K562 (cell line): ENCODE results near the gene EEF1B2. TPM values are rescaled to one million over a fixed set of nuclear protein-coding genes. Genes with fewer than 3 reads are reported as not detected.

ENCODE experiments used
- ATAC-seq: fragments of 200-7000 bp; cut with Tn5 transposase; 3 replicates; pipeline ENCODE4 v1.9.1; 2020; ENCODE audit warnings: moderate library complexity
- BruUV-seq: library from RNA; stranded (reverse); fragments of 400-500 nt; replicated peaks from 2 replicates; lab custom pipeline; 2021; lab: Mats Ljungman, UMichigan
- CTCF ChIA-PET: fragments of 300-600 bp; formaldehyde crosslinking; extraction: SDS; loops from one replicate; lab custom pipeline; 2021; ENCODE audit warnings: low intra/inter-chr PET ratio; lab: Yijun Ruan, JAX
- POLR2A ChIA-PET: fragments of 300-600, 350-650 bp; sonication (Branson Sonifier 250); formaldehyde crosslinking; extraction: SDS; loops from one replicate; lab custom pipeline; 2021; ENCODE audit warnings: antibody characterized with exemption, inconsistent platforms; lab: Yijun Ruan, JAX
- DNase-seq, 4 experiments: peaks; one replicate each; pipeline versions ENCODE4 v3.0.0 to v3.0.0-alpha.2; 2011 to 2018; ENCODE audit warnings: low spot score in 3 of 4, mixed read lengths in 3 of 4; ENCODE audit errors: extremely low read depth in 1 of 4
- FAIRE-seq: peaks from 2 replicates; lab custom pipeline; 2011; peaks lifted over from hg19 to GRCh38; lab: Jason Lieb, UNC
- H2AFZ ChIP-seq: 2 replicates; pipeline ENCODE4 v1.6.0; 2011; ENCODE audit warnings: low read depth, low read length, control low read depth, inconsistent platforms
- H3K27ac ChIP-seq: fragments of 200-600 bp; 3 replicates; pipeline ENCODE4 v1.8.0; 2011; ENCODE audit warnings: low read depth, mild to moderate bottlenecking, control low read depth, inconsistent platforms, low read length, moderate library complexity, mixed read lengths; ENCODE audit errors: extremely low read depth
- H3K27me3 ChIP-seq, 2 experiments: fragments of 300-600 bp in 1 of 2; 2 replicates in 1 of 2; 3 replicates in 1 of 2; pipeline versions ENCODE4 v1.6.0 to v1.8.0; 2011; ENCODE audit warnings: inconsistent platforms in 2 of 2, low read length in 2 of 2, mild to moderate bottlenecking in 1 of 2, mixed read lengths in 1 of 2, moderate library complexity in 1 of 2; ENCODE audit not compliant: control insufficient read depth in 2 of 2, insufficient read depth in 2 of 2
- H3K36me3 ChIP-seq: fragments of 300-600 bp; 3 replicates; pipeline ENCODE4 v1.8.0; 2011; ENCODE audit warnings: mild to moderate bottlenecking, low read length, inconsistent platforms; ENCODE audit not compliant: control insufficient read depth, insufficient read depth
- H3K4me1 ChIP-seq, 2 experiments: fragments of 200-600 bp in 1 of 2; replicated peaks in 1 of 2; 2 replicates in 1 of 2; 3 replicates in 1 of 2; pipeline versions ENCODE4 v1.5.1 to v1.8.0; 2011; ENCODE audit warnings: inconsistent platforms in 2 of 2, low read length in 2 of 2, mild to moderate bottlenecking in 1 of 2, mixed read lengths in 1 of 2, moderate library complexity in 1 of 2; ENCODE audit not compliant: control insufficient read depth in 2 of 2, insufficient read depth in 2 of 2
- H3K4me2 ChIP-seq: 2 replicates; pipeline ENCODE4 v1.6.1; 2011; ENCODE audit warnings: low read length, control low read depth, inconsistent platforms, mixed read lengths; ENCODE audit not compliant: insufficient read depth
- H3K4me3 ChIP-seq: fragments of 200-600 bp; sonication (generic), shearing (Covaris generic); 2 replicates; pipeline ENCODE4 v1.5.1; 2016; ENCODE audit warnings: control low read depth, inconsistent platforms
- H3K79me2 ChIP-seq: fragments of 200-600 bp; 3 replicates; pipeline ENCODE4 v1.8.0; 2011; ENCODE audit warnings: low read length, inconsistent platforms; ENCODE audit not compliant: control insufficient read depth, insufficient read depth
- H3K9ac ChIP-seq, 2 experiments: 2 replicates each; pipeline versions ENCODE4 v1.6.0 to v1.6.1; 2011; ENCODE audit warnings: low read depth in 2 of 2, low read length in 2 of 2, control low read depth in 1 of 2, inconsistent platforms in 1 of 2, mild to moderate bottlenecking in 1 of 2, mixed read lengths in 1 of 2; ENCODE audit not compliant: insufficient read depth in 1 of 2
- H3K9me1 ChIP-seq: one replicate; pipeline ENCODE4 v1.6.0; 2011; ENCODE audit warnings: inconsistent platforms, mild to moderate bottlenecking, low read length, moderate library complexity; ENCODE audit not compliant: control insufficient read depth, insufficient read depth
- H3K9me3 ChIP-seq: replicated peaks from 2 replicates; pipeline ENCODE4 v1.5.1; 2011; ENCODE audit warnings: low read depth, low read length, inconsistent platforms; ENCODE audit not compliant: control insufficient read depth, insufficient read depth
- H4K20me1 ChIP-seq: replicated peaks from 2 replicates; pipeline ENCODE4 v1.6.1; 2011; ENCODE audit warnings: low read length, inconsistent platforms, mixed read lengths; ENCODE audit not compliant: control insufficient read depth, insufficient read depth
- ATF7 ChIP-seq: fragments of 450-650 bp; IDR thresholded peaks from 2 replicates; pipeline ENCODE4 v1.7.1; 2014; ENCODE audit warnings: mild to moderate bottlenecking, moderate library complexity
- DMBX1 ChIP-seq: fragments of 250-450 bp; sonication (Bioruptor Pico); IDR thresholded peaks from 2 replicates; pipeline ENCODE4 v1.8.0; 2022; ENCODE audit warnings: inconsistent platforms, mild to moderate bottlenecking, moderate library complexity, borderline replicate concordance
- LARP7 ChIP-seq: fragments of 450-650 bp; IDR thresholded peaks from 2 replicates; pipeline ENCODE4 v1.6.1; 2016
- MTA2 ChIP-seq: fragments of 450-650 bp; IDR thresholded peaks from 2 replicates; pipeline ENCODE4 v1.6.1; 2016; ENCODE audit warnings: low read depth
- NBN ChIP-seq: fragments of 450-650 bp; IDR thresholded peaks from 2 replicates; pipeline ENCODE4 v1.6.1; 2016; ENCODE audit warnings: low read depth, mild to moderate bottlenecking
- NCOA2 ChIP-seq, 2 experiments: fragments of 450-650 bp; IDR thresholded peaks; 2 replicates each; pipeline ENCODE4 v1.6.1; 2018; ENCODE audit warnings: mild to moderate bottlenecking in 2 of 2, moderate library complexity in 1 of 2; ENCODE audit not compliant: partially characterized antibody in 2 of 2
- PCBP1 ChIP-seq: fragments of 200-400 bp; formaldehyde crosslinking; IDR thresholded peaks from 2 replicates; pipeline ENCODE4 v1.6.1; 2018; ENCODE audit warnings: mild to moderate bottlenecking, low read depth, low read length; ENCODE audit not compliant: poor library complexity, severe bottlenecking
- RAD21 ChIP-seq, 2 experiments: fragments of 250-450 bp in 1 of 2; fragments of 450-650 bp in 1 of 2; sonication (Bioruptor Pico) in 1 of 2; formaldehyde crosslinking in 1 of 2; IDR thresholded peaks in 1 of 2; conservative IDR thresholded peaks in 1 of 2; 2 replicates each; pipeline versions ENCODE4 v1.4.0 to v1.8.0; 2020 to 2022; ENCODE audit warnings: mild to moderate bottlenecking in 2 of 2, moderate library complexity in 1 of 2
- RNF2 ChIP-seq: sonication (generic); IDR thresholded peaks from 2 replicates; pipeline ENCODE4 v1.6.1; 2016
- U2AF1 ChIP-seq: fragments of 200-400 bp; formaldehyde crosslinking; optimal IDR thresholded peaks from 2 replicates; pipeline ENCODE3; 2017; ENCODE audit warnings: mild to moderate bottlenecking, low read depth, low read length, moderate library complexity
- ZC3H11A ChIP-seq: IDR thresholded peaks from 2 replicates; pipeline ENCODE4 v1.6.1; 2012; ENCODE audit warnings: low read depth, low read length, improper control_type of control experiment
- ZNF146 ChIP-seq: IDR thresholded peaks from one replicate; pipeline ENCODE4 v1.6.1; 2018; ENCODE audit warnings: missing compliant biosample characterization; ENCODE audit not compliant: unreplicated experiment
- ZNF311 ChIP-seq: fragments of 250-450 bp; sonication (Bioruptor Pico); IDR thresholded peaks from 2 replicates; pipeline ENCODE4 v1.4.0; 2020; ENCODE audit warnings: mild to moderate bottlenecking, moderate library complexity
- ZNF436 ChIP-seq: fragments of 250-450, 450-650 bp; sonication (Bioruptor Pico); formaldehyde crosslinking; IDR thresholded peaks from 2 replicates; pipeline ENCODE4 v1.7.0; 2020; ENCODE audit warnings: mild to moderate bottlenecking
- ZNF780A ChIP-seq: fragments of 250-450 bp; sonication (Bioruptor Pico); IDR thresholded peaks from 2 replicates; pipeline ENCODE4 v1.5.0; 2021; ENCODE audit warnings: mild to moderate bottlenecking
- WGBS: fragments of 100-300 bp; shearing (Covaris generic); methylation state at CpG from one replicate; pipeline ENCODE4 v1.1.6; 2016; ENCODE audit warnings: low coverage, mixed read lengths; ENCODE audit not compliant: insufficient coverage; ENCODE audit errors: missing lambda C conversion rate; 5-methylcytosine and 5-hydroxymethylcytosine counted together
- in situ Hi-C: fragments of 300-500 bp; cut with MboI; formaldehyde crosslinking; loops from 4 replicates; pipeline ENCODE4 v1.15.0; 2018; ENCODE audit warnings: inconsistent platforms, mixed read lengths
- intact Hi-C: fragments of 100-400 bp; cut with micrococcal nuclease; formaldehyde crosslinking; loops from 2 replicates; pipeline ENCODE4 v1.14.2; 2022
- polyA plus RNA-seq, 8 experiments: library from polyadenylated mRNA; depleted of rRNA in 4 of 8; stranded (reverse) in 5 of 8; unstranded in 3 of 8; fragments of >200 nt; fragmentation: Nextera tagmentation in 2 of 8; fragmentation: Illumina TruSeq in 1 of 8; extraction: Ambion mirVana in 2 of 8; extraction: Trizol in 1 of 8; gene quantifications; 2 replicates each; pipeline versions ENCODE4 v1.2.1 to v1.2.3, GENCODE V29; 2011 to 2014; ENCODE audit warnings: inconsistent platforms in 1 of 8, missing spikeins in 1 of 8
- total RNA-seq, 7 experiments: library from RNA; depleted of rRNA in 6 of 7; stranded (reverse); fragments of >200 nt in 6 of 7; fragmentation: Illumina TruSeq in 2 of 7; extraction: Trizol in 2 of 7; gene quantifications; 2 replicates each; pipeline versions ENCODE4 v1.2.1 to v1.2.3, GENCODE V29; 2011 to 2021; ENCODE audit warnings: low replicate concordance in 1 of 7
- TF ChIP-seq, protein P1 (sequence below): sonication (generic); formaldehyde crosslinking; IDR thresholded peaks from 2 replicates; pipeline ENCODE4 v1.4.0; 2020; ENCODE audit warnings: mild to moderate bottlenecking, missing genetic modification reagents
- TF ChIP-seq, protein P2 (sequence below): fragments of 250-450 bp; sonication (Bioruptor Pico); IDR thresholded peaks from 2 replicates; pipeline ENCODE4 v1.8.0; 2022; ENCODE audit warnings: inconsistent platforms, mild to moderate bottlenecking, moderate library complexity, borderline replicate concordance
- TF ChIP-seq, protein P3 (sequence below): fragments of 450-650 bp; IDR thresholded peaks from 2 replicates; pipeline ENCODE4 v1.7.0; 2016; ENCODE audit warnings: borderline replicate concordance

Gene EEF1B2
- total and polyA plus RNA-seq, 9 of the 15 experiments (the other 6 are each of a cell fraction or from before 2014, with no cell fraction given): 522 to 1,148 (median 893) TPM

GRCh38 chr2:206150631-206151030 is 9.1 kb upstream of the EEF1B2 start (continued):
- TF ChIP-seq, protein P1, sequence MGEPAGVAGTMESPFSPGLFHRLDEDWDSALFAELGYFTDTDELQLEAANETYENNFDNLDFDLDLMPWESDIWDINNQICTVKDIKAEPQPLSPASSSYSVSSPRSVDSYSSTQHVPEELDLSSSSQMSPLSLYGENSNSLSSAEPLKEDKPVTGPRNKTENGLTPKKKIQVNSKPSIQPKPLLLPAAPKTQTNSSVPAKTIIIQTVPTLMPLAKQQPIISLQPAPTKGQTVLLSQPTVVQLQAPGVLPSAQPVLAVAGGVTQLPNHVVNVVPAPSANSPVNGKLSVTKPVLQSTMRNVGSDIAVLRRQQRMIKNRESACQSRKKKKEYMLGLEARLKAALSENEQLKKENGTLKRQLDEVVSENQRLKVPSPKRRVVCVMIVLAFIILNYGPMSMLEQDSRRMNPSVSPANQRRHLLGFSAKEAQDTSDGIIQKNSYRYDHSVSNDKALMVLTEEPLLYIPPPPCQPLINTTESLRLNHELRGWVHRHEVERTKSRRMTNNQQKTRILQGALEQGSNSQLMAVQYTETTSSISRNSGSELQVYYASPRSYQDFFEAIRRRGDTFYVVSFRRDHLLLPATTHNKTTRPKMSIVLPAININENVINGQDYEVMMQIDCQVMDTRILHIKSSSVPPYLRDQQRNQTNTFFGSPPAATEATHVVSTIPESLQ (CRISPR knock-in tag): no peak
- TF ChIP-seq DMBX1 (CRISPR knock-in tag) (no peak), RNF2 (no peak), ATF7 (no peak), NBN (no peak), ZC3H11A (no peak)
- TF ChIP-seq, protein P2, sequence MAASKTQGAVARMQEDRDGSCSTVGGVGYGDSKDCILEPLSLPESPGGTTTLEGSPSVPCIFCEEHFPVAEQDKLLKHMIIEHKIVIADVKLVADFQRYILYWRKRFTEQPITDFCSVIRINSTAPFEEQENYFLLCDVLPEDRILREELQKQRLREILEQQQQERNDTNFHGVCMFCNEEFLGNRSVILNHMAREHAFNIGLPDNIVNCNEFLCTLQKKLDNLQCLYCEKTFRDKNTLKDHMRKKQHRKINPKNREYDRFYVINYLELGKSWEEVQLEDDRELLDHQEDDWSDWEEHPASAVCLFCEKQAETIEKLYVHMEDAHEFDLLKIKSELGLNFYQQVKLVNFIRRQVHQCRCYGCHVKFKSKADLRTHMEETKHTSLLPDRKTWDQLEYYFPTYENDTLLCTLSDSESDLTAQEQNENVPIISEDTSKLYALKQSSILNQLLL (CRISPR knock-in tag): no peak
- TF ChIP-seq, all 486 proteins: peak for 0

GRCh38 chr2:206154197-206154596 is 5.5 kb upstream of the EEF1B2 start:
- no peaks in the 10 kb centered on the region for H3K9me3 ChIP-seq
- H3K4me2 ChIP-seq: no peak overlapping the region
- intact Hi-C loops (no loop called here), in situ Hi-C loops (no loop called here)
- H3K27ac ChIP-seq: no peak overlapping the region
- WGBS: 92% methylated on average over 3 of the region's 3 CpGs
- peaks cover 56% of the 10 kb centered on the region for H3K36me3 ChIP-seq
- no peaks in the 10 kb centered on the region for H4K20me1 ChIP-seq
- no peaks in the 10 kb centered on the region for H3K9me1 ChIP-seq
- no peaks in the 10 kb centered on the region for H3K27me3 ChIP-seq
- no peak overlapping the region for H3K4me3 ChIP-seq
- peak; percentile 84 for FAIRE-seq
- CTCF ChIA-PET: interaction anchor here (0.6 kb wide), 1 partner anchor 147 kb away, joined by 5 read pairs; no protein-coding TSS in a partner anchor
- H2AFZ ChIP-seq: no peak overlapping the region
- peaks cover 3 to 9% of the 10 kb centered on the region in 2 experiments; a peak in 4 of 5 replicates for H3K4me1 ChIP-seq
- peak in 1 of 4 experiments; percentile 9 for DNase-seq
- no TSS peak for BruUV-seq
- no peak overlapping the region for H3K9ac ChIP-seq
- peaks cover 66% of the 10 kb centered on the region for H3K79me2 ChIP-seq
- POLR2A ChIA-PET: no interaction called here
- ATAC-seq: peak; percentile 69
- TF ChIP-seq LARP7 (no peak), MTA2 (no peak), NCOA2 (IDR thresholded peaks at IDR 0.05; ENCODE audit: partially characterized antibody in 2 of 2) (no peak), ZNF436 (CRISPR knock-in tag) (no peak), ZNF146 (no peak), ZNF311 (CRISPR knock-in tag) (no peak), PCBP1 (no peak), RAD21 (CRISPR knock-in tag; conservative IDR thresholded peaks at IDR 0.05 in 1 of 2, IDR thresholded peaks at IDR 0.05 in 1 of 2) (peak in 1 of 2 experiments; percentile 15; a peak in 1 of 4 replicates), U2AF1 (no peak), ZNF780A (no peak)
- TF ChIP-seq, protein P3, sequence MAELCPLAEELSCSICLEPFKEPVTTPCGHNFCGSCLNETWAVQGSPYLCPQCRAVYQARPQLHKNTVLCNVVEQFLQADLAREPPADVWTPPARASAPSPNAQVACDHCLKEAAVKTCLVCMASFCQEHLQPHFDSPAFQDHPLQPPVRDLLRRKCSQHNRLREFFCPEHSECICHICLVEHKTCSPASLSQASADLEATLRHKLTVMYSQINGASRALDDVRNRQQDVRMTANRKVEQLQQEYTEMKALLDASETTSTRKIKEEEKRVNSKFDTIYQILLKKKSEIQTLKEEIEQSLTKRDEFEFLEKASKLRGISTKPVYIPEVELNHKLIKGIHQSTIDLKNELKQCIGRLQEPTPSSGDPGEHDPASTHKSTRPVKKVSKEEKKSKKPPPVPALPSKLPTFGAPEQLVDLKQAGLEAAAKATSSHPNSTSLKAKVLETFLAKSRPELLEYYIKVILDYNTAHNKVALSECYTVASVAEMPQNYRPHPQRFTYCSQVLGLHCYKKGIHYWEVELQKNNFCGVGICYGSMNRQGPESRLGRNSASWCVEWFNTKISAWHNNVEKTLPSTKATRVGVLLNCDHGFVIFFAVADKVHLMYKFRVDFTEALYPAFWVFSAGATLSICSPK: no peak
